ENCODE results near the gene TIAM2.

TIAM2 gene

GRCh38 chr6:155128977-155129376, 133.9 kb downstream of the TIAM2 start:
- H2AFZ ChIP-seq (ENCODE audit: low read length): no peak overlapping the region
- DNase-seq: no peak

DNA sequence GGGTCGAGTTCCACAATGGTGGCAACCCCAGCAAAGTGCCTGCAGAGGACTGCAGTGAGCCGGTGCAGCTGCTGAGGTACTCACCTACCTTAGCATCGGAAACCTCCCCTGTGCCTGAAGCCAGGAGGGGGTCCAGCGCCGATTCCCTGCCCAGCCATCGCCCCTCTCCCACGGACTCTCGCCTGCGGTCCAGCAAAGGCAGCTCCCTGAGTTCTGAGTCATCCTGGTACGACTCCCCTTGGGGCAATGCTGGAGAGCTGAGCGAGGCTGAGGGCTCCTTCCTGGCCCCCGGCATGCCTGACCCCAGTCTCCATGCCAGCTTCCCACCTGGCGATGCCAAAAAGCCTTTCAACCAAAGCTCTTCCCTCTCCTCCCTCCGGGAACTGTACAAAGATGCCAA, 134.6 kb downstream of the TIAM2 start:
- Histone ChIP-seq H3K9ac (ENCODE audit: low read length) (no peak overlapping the region), H3K27ac (ENCODE audit: low read length) (no peak overlapping the region), H2AFZ (ENCODE audit: low read length) (no peak overlapping the region), H3K27me3 (replicated peaks; ENCODE audit: insufficient read depth, low read length) (no peaks in the 10 kb centered on the region), H3K9me3 (replicated peaks; ENCODE audit: insufficient read depth, low read length) (no peaks in the 10 kb centered on the region), H3K9me2 (replicated peaks; ENCODE audit: insufficient read depth, low read length) (no peaks in the 10 kb centered on the region), H3K4me3 (ENCODE audit: low read length) (no peak overlapping the region), H3K4me2 (ENCODE audit: low read depth, low read length) (no peak overlapping the region), H3F3A (ENCODE audit: insufficient read depth, low read length) (no peaks in the 10 kb centered on the region), H4K20me1 (ENCODE audit: insufficient read depth, low read length) (no peaks in the 10 kb centered on the region), H3K36me3 (replicated peaks; ENCODE audit: insufficient read depth, low read length) (no peaks in the 10 kb centered on the region), H3K4me1 (ENCODE audit: low read length) (no peaks in the 10 kb centered on the region), H3K79me2 (ENCODE audit: low read length) (no peaks in the 10 kb centered on the region)
- TF ChIP-seq EZH2 (optimal IDR thresholded peaks at IDR 0.05; ENCODE audit: low read depth, low read length) (no peak), CTCF (IDR thresholded peaks at IDR 0.05; ENCODE audit: low read length) (no peak), EZH2phosphoT487 (IDR thresholded peaks at IDR 0.05; ENCODE audit: low read length) (no peak)
- DNase-seq: no peak

More at GRCh38 chr6:155128977-155129376, 133.9 kb downstream of the TIAM2 start:
- H3K27ac ChIP-seq (ENCODE audit: low read length): no peak overlapping the region
- H3K79me2 ChIP-seq (ENCODE audit: low read length): no peaks in the 10 kb centered on the region
- H4K20me1 ChIP-seq (ENCODE audit: insufficient read depth, low read length): no peaks in the 10 kb centered on the region
- no peaks in the 10 kb centered on the region for H3K9me2 ChIP-seq (replicated peaks; ENCODE audit: insufficient read depth, low read length)
- no peaks in the 10 kb centered on the region for H3K9me3 ChIP-seq (replicated peaks; ENCODE audit: insufficient read depth, low read length)
- no peak overlapping the region for H3K9ac ChIP-seq (ENCODE audit: low read length)
- H3F3A ChIP-seq (ENCODE audit: insufficient read depth, low read length): no peaks in the 10 kb centered on the region
- H3K4me1 ChIP-seq (ENCODE audit: low read length): no peaks in the 10 kb centered on the region
- H3K36me3 ChIP-seq (replicated peaks; ENCODE audit: insufficient read depth, low read length): no peaks in the 10 kb centered on the region
- no peaks in the 10 kb centered on the region for H3K27me3 ChIP-seq (replicated peaks; ENCODE audit: insufficient read depth, low read length)
- TF ChIP-seq EZH2phosphoT487 (IDR thresholded peaks at IDR 0.05; ENCODE audit: low read length) (no peak), CTCF (IDR thresholded peaks at IDR 0.05; ENCODE audit: low read length) (no peak)
- no peak overlapping the region for H3K4me2 ChIP-seq (ENCODE audit: low read depth, low read length)
- H3K4me3 ChIP-seq (ENCODE audit: low read length): no peak overlapping the region

- Histone ChIP-seq H3K9ac (ENCODE audit: low read length) (no peak overlapping the region), H3K27ac (ENCODE audit: low read length) (no peak overlapping the region), H3K4me2 (ENCODE audit: low read depth, low read length) (no peak overlapping the region), H2AFZ (ENCODE audit: low read length) (no peak overlapping the region), H3K27me3 (replicated peaks; ENCODE audit: insufficient read depth, low read length) (no peaks in the 10 kb centered on the region), H3K79me2 (ENCODE audit: low read length) (no peaks in the 10 kb centered on the region), H4K20me1 (ENCODE audit: insufficient read depth, low read length) (no peaks in the 10 kb centered on the region), H3K4me1 (ENCODE audit: low read length) (no peaks in the 10 kb centered on the region), H3K4me3 (ENCODE audit: low read length) (no peak overlapping the region), H3K36me3 (replicated peaks; ENCODE audit: insufficient read depth, low read length) (no peaks in the 10 kb centered on the region), H3F3A (ENCODE audit: insufficient read depth, low read length) (no peaks in the 10 kb centered on the region), H3K9me3 (replicated peaks; ENCODE audit: insufficient read depth, low read length) (no peaks in the 10 kb centered on the region), H3K9me2 (replicated peaks; ENCODE audit: insufficient read depth, low read length) (no peaks in the 10 kb centered on the region)
- no peak for TF ChIP-seq CTCF (IDR thresholded peaks at IDR 0.05; ENCODE audit: low read length)
- no peak for TF ChIP-seq EZH2 (optimal IDR thresholded peaks at IDR 0.05; ENCODE audit: low read depth, low read length)
- TF ChIP-seq EZH2phosphoT487 (IDR thresholded peaks at IDR 0.05; ENCODE audit: low read length): no peak
- no peak for DNase-seq
Measured at GRCh38 chr6:155130161-155130853, 135.2 kb downstream of the TIAM2 start.

Data from MM.1S (cell line).